Right atrium auricular region (tissue), 2 donors: Measurements from ENCODE around the gene NRP2. TPM values are rescaled to one million over a fixed set of nuclear protein-coding genes. Genes with fewer than 3 reads are reported as not detected.

Source experiments
- DNase-seq: peaks from one replicate; pipeline ENCODE4 v3.0.0-alpha.2; 2019; ENCODE audit warnings: low spot score
- H3K27ac ChIP-seq, 2 donors: fragments of 200-600 bp; sonication (generic); 1 replicate in 1 of 2; 2 replicates in 1 of 2; pipeline ENCODE4 v1.5.1; 2016 to 2019
- H3K27me3 ChIP-seq, 2 donors: fragments of 200-600 bp; sonication (generic); one replicate each; pipeline versions ENCODE4 v1.5.1 to v1.6.0; 2017 to 2019
- H3K36me3 ChIP-seq: fragments of 200-600 bp; sonication (generic); one replicate; pipeline ENCODE4 v1.5.1; 2016
- H3K4me1 ChIP-seq, 2 donors: fragments of 200-600 bp; sonication (generic); one replicate each; pipeline versions ENCODE4 v1.5.1 to v1.6.0; 2017 to 2019
- H3K4me3 ChIP-seq, 2 donors: fragments of 200-600 bp; sonication (generic); 1 replicate in 1 of 2; 2 replicates in 1 of 2; pipeline ENCODE4 v1.5.1; 2017 to 2019; ENCODE audit warnings: mild to moderate bottlenecking in 1 of 2, moderate library complexity in 1 of 2
- H3K9me3 ChIP-seq, 2 donors: fragments of 200-600 bp; sonication (generic); one replicate each; pipeline ENCODE4 v1.5.1; 2019
- CTCF ChIP-seq, 2 donors: fragments of 200-600 bp; sonication (generic); IDR thresholded peaks; one replicate each; pipeline ENCODE4 v1.5.1; 2019; ENCODE audit warnings: antibody characterized with exemption in 2 of 2
- total RNA-seq, 2 donors: library from RNA; depleted of rRNA; stranded (reverse); fragments of >200 nt; gene quantifications; one replicate each; pipeline ENCODE4 v1.1.0, GENCODE V29; 2016

Gene NRP2
- total RNA-seq, 2 donors from 2014 or later = 7.1 to 10.9 TPM

GRCh38 chr2:205708231-205708631 is 25.9 kb downstream of the NRP2 start:
- Histone ChIP-seq H3K9me3 (no peaks in the 10 kb centered on the region), H3K27me3 (no peaks in the 10 kb centered on the region), H3K27ac (peak overlapping the region; percentile 62 to 70), H3K4me1 (peaks cover 0 to 55% of the 10 kb centered on the region in 2 donors), H3K4me3 (no peak overlapping the region), H3K36me3 (no peaks in the 10 kb centered on the region)
- TF ChIP-seq CTCF (IDR thresholded peaks at IDR 0.05) = no peak
- no peak for DNase-seq

GRCh38 chr2:205709319-205709718 is 27.0 kb downstream of the NRP2 start:
- Histone ChIP-seq H3K9me3 (no peaks in the 10 kb centered on the region), H3K27me3 (no peaks in the 10 kb centered on the region), H3K4me3 (no peak overlapping the region), H3K27ac (no peak overlapping the region), H3K36me3 (no peaks in the 10 kb centered on the region), H3K4me1 (peaks cover 0 to 44% of the 10 kb centered on the region in 2 donors)
- no peak for TF ChIP-seq CTCF (IDR thresholded peaks at IDR 0.05)
- DNase-seq = no peak

- H3K4me1 ChIP-seq = peaks cover 0 to 21% of the 10 kb centered on the region in 2 donors
- TF ChIP-seq CTCF (IDR thresholded peaks at IDR 0.05) = no peak
These were observed 30.2 kb downstream of the NRP2 start for GRCh38 chr2:205712508-205712907.

GRCh38 chr2:205713086-205713485 is 30.8 kb downstream of the NRP2 start:
- Histone ChIP-seq H3K4me1 (peaks cover 0 to 15% of the 10 kb centered on the region in 2 donors), H3K4me3 (no peak overlapping the region), H3K9me3 (no peaks in the 10 kb centered on the region), H3K27me3 (no peaks in the 10 kb centered on the region), H3K27ac (no peak overlapping the region), H3K36me3 (no peaks in the 10 kb centered on the region)
- no peak for DNase-seq
- no peak for TF ChIP-seq CTCF (IDR thresholded peaks at IDR 0.05)

More at GRCh38 chr2:205712508-205712907, 30.2 kb downstream of the NRP2 start:
- Histone ChIP-seq H3K36me3 (no peaks in the 10 kb centered on the region), H3K27me3 (no peaks in the 10 kb centered on the region), H3K9me3 (no peaks in the 10 kb centered on the region), H3K4me3 (no peak overlapping the region), H3K27ac (no peak overlapping the region)
- DNase-seq = no peak

- peaks cover 0 to 8% of the 10 kb centered on the region in 2 donors for H3K4me1 ChIP-seq
- H3K9me3 ChIP-seq = no peaks in the 10 kb centered on the region
- DNase-seq = no peak
- no peak overlapping the region for H3K4me3 ChIP-seq
- TF ChIP-seq CTCF (IDR thresholded peaks at IDR 0.05) = no peak
- H3K27me3 ChIP-seq = no peaks in the 10 kb centered on the region
- H3K27ac ChIP-seq = peak overlapping the region; percentile 14 to 36
- no peaks in the 10 kb centered on the region for H3K36me3 ChIP-seq
These were observed 31.9 kb downstream of the NRP2 start for GRCh38 chr2:205714058-205714776.
